T-helper 9 cell (primary cell): ENCODE measurements around the gene SPSB4.
"Not testable (repeated sequence)": the region's sequence is repeated elsewhere in the genome, so short reads cannot be mapped to it uniquely, and the experiment has no call there.

Experiments used
- DNase-seq: peaks from one replicate; pipeline ENCODE4 v3.0.0-alpha.2; 2020
- total RNA-seq, 2 donors: gene quantifications; one replicate each; lab custom pipeline; 2026; lab: John Stamatoyannopoulos, UW

Gene SPSB4
- total RNA-seq = 0 reads per million in 2 donors

- no peak for DNase-seq
Measured at GRCh38 chr3:141050576-141051442, at the start of gene SPSB4. TSS of gene SPSB4 (plus strand) at chr3:141051347. CDS start at chr3:141066105, 14,758 bp downstream.

DNA sequence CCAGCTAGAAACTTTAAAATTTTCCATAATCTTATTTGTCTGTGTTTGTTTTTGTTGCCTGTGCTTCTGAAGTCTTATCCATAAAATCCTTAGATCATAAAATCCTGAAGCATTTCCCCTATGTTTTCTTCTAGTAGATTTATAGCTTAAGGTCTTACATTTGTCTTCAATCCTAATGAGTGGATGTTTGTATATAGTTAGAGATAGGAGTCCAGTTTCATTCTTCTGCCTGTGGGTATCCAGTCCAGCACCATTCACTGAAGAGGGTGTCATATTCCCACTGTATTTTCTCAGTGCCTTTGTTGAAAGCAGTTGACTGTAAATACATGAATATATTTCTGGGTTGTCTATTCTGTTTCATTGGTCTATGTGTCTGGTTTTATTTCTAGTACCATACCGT, 44.8 kb upstream of the SPSB4 start:
- DNase-seq = no peak

GRCh38 chr3:141009496-141009895, 41.7 kb upstream of the SPSB4 start:
- DNase-seq = no peak

GRCh38 chr3:141011232-141011996, 39.7 kb upstream of the SPSB4 start:
- DNase-seq = peak; percentile 67

- DNase-seq = no peak
Measured at GRCh38 chr3:141011997-141012262, 39.2 kb upstream of the SPSB4 start.

- DNase-seq = no peak
Measured at GRCh38 chr3:141012571-141012970, 38.6 kb upstream of the SPSB4 start.

DNA sequence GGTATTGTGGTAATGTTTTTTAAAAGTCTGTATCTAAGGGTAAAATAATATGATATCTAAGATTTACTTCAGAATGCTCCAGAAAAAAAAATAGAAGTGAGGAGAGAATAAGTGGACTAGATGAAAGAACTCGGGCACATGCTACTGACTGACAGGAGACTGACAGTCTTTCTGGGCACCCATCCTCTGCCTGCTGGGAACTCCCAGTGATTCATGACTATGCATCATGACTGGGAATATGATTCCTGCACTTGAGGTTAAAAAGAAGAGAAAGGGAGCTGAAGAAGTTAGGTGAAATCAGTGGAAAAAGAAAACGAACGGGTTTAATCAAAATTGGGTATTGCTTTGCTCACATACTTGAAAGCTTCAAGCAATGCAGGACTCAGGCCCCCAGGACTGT, 35.7 kb upstream of the SPSB4 start:
- no peak for DNase-seq

- not testable (repeated sequence) for DNase-seq
Measured at GRCh38 chr3:141017366-141018322, 33.5 kb upstream of the SPSB4 start.

GRCh38 chr3:141019244-141019643, 31.9 kb upstream of the SPSB4 start:
- DNase-seq = no peak

DNA sequence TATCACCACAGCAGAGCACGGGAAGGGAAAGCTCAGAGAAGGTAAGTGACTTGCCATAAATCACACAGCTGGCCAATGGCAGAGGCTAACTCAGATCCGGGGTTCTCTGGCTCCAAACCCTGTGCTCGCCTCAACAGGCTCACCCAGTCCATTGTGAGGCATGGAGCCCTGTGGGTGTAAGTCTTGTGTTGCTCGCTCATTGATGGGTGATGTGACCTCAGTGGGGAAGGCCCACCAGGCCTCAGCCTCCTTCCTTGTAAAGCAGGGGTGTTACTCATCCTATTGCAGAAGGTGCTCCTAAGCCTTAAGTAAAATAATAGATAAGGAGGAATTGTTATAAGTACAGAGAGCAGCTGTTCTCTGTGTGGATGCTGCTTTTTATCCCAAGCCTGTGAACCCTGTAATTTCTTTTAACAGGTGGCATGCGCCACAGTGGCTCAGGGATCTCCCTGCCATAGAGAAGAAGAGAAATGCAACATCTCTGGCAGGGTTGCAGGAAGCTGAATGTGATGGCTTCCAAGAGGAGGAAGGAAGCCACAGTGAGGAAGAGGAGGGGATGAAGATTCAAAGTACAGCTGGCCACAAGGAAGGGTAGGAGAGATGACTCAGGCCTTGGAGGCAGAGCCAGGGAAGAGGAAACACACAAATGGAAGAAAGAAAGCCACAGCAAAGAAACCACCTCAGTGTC, 30.9 kb upstream of the SPSB4 start:
- DNase-seq = no peak

DNA sequence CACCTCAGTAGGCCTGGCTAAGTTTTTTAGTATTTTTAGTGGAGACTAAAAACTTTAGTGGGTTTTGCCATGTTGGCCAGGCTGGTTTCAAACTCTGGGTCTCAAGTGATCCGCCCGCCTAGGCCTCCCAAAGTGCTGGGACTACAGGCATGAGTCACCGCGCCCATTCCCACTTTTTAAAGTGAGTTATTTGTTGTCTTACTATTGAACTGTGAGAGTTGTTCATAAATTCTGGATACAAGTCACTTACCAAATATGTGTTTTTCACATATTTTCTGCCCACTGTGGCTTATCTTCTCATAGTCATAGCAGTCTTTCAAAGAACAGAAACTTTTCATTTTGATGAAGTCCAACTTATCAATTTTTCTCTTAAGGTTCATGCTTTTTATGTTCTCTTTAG, 29.9 kb upstream of the SPSB4 start:
- DNase-seq = no peak

DNA sequence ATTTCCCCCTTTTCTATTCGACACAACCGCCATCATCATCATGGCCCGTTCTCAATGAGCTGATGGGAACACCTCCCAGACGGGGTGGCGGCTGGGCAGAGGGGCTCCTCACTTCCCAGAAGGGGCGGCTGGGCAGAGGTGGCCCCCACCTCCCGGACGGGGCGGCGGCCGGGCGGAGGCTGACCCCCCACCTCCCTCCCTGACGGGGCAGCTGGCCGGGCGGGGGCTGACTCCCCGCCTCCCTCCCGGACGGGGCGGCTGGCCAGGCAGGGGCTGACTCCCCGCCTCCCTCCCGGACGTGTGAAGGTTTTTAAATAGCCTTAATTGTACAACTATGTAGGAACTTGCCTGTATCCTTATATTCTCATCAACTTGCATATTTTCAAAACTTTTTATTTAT, 20.9 kb upstream of the SPSB4 start:
- no peak for DNase-seq

GRCh38 chr3:141039589-141039988, 11.6 kb upstream of the SPSB4 start:
- no peak for DNase-seq

DNA sequence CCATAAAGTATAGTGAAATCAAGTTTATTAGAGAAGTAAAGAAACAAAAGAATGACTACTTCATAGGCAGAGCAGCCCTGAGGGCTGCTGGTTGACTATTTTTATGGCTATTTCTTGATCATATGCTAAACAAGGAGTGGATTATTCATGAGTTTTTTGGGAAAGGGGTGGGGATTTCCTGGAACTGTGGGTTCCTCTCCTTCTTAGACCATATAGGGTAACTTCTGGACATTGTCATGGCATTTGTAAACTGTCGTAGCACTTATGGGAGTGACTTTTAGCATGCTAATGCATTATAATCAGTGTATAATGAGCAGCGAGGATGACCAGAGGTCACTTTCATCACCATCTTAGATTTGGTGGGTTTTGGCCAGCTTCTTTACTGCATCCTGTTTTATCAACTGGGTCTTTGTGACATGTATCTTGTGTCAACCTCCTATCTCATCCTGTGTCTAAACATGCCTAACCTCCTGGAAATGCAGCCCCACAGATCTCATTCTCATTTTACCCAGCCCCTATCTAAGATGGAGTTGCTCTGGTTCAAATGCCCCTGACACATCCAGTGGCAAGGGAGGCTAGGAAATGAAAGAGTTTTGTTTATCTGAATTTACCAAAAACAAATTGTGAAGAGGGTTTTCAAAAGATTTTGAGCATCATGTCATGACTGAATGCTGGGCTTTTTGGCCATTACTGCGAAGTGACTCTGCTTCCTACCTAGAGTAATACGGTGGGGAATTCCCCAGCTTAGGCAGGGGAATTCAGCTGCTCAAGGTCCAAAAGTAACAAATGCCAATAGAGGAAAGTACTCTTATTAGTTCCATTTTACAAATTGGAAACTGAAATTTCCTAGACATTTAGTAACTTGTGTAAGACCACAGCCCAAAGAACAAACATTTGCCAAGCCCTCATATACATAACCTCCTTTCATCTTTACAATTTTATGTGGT, 6.2 kb upstream of the SPSB4 start:
- no peak for DNase-seq

- DNase-seq = no peak
Measured at GRCh38 chr3:141045849-141046248, 5.3 kb upstream of the SPSB4 start.

DNA sequence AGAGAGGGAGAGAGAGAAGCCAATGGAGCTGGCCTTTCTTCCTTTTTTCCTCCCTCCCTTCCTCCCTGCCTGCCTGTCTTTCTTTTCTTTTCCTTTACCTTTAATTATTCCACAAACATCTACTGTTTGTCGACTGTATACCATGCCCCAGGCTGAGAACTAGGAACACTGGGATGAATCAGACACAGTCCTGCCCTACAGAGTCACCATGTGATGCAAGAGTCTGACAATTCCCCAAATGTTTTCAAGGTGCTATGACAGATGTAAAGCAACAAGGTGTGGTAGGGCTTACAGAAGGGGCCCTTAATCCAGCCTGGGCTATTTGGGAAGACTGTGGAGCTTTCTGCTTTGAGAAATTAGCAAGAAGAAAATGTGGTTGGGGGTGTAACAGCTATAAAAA, 4.0 kb upstream of the SPSB4 start:
- DNase-seq = no peak

GRCh38 chr3:141049681-141050080, 1.5 kb upstream of the SPSB4 start:
- no peak for DNase-seq

DNA sequence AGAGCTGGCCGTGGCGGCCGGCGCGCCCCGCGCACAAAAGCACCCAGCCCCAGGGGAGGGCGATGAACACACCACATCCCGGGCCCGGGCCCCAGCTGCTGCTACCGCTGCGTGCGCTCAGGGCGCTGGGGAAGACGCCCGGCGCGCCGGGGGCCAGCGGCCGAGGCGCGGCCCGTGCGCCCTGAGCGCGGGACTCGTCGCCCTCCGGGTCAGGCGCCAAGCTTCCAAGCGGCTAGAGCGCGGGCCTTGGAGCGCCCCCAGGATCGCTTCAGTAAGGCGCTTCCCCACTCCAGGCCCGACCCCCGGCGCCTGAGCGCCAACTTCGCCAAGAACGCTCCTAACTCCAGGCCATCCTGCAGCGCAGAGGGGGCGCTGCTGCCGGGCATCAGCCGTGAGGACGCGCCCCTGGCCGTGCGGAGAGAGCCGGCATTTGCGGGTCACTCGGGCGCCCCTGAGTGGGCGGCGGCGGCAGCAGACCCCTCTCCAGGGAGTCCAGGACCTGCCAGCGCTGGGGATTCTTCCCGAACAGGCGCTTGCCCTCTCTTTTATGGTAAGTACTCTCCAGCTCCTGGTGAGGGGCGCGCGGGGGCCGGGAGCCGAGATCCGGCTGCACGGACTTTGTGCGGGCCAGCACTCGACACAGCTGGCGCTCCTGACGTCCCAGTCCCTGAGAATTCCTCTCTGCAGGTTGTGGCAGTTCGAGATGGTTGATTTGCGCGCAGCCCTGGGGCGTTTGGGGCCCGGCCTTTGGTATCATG, 475 bp downstream of the SPSB4 start:
- no peak for DNase-seq

GRCh38 chr3:141052201-141053069, 1.3 kb downstream of the SPSB4 start:
- no peak for DNase-seq
